ENCODE results near the gene EXOC3L4. TPM values are rescaled to one million over a fixed set of nuclear protein-coding genes. Genes with fewer than 3 reads are reported as not detected.
A peak's percentile ranks its signal among the peaks of the same experiment; 100 is the strongest.

Gene EXOC3L4
- total RNA-seq, 1 donor = not detected

- TF ChIP-seq, protein P1, sequence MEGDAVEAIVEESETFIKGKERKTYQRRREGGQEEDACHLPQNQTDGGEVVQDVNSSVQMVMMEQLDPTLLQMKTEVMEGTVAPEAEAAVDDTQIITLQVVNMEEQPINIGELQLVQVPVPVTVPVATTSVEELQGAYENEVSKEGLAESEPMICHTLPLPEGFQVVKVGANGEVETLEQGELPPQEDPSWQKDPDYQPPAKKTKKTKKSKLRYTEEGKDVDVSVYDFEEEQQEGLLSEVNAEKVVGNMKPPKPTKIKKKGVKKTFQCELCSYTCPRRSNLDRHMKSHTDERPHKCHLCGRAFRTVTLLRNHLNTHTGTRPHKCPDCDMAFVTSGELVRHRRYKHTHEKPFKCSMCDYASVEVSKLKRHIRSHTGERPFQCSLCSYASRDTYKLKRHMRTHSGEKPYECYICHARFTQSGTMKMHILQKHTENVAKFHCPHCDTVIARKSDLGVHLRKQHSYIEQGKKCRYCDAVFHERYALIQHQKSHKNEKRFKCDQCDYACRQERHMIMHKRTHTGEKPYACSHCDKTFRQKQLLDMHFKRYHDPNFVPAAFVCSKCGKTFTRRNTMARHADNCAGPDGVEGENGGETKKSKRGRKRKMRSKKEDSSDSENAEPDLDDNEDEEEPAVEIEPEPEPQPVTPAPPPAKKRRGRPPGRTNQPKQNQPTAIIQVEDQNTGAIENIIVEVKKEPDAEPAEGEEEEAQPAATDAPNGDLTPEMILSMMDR (IDR thresholded peaks at IDR 0.05; ENCODE audit: insufficient read depth, low read length) = peak; percentile 53
- H3K4me3 ChIP-seq (ENCODE audit: low read depth, low read length) = peak overlapping the region; percentile 25
- peak; percentile 55 for DNase-seq (ENCODE audit: low read depth)
These were observed 9.2 kb downstream of the EXOC3L4 start for GRCh38 chr14:103103461-103104388.

- no peak overlapping the region for H3K4me3 ChIP-seq (ENCODE audit: low read depth, low read length)
- TF ChIP-seq, protein P1 (IDR thresholded peaks at IDR 0.05; ENCODE audit: insufficient read depth, low read length) = no peak
- no peak for DNase-seq (ENCODE audit: low read depth)
These were observed 9.8 kb downstream of the EXOC3L4 start for GRCh38 chr14:103104389-103104653.

DNA sequence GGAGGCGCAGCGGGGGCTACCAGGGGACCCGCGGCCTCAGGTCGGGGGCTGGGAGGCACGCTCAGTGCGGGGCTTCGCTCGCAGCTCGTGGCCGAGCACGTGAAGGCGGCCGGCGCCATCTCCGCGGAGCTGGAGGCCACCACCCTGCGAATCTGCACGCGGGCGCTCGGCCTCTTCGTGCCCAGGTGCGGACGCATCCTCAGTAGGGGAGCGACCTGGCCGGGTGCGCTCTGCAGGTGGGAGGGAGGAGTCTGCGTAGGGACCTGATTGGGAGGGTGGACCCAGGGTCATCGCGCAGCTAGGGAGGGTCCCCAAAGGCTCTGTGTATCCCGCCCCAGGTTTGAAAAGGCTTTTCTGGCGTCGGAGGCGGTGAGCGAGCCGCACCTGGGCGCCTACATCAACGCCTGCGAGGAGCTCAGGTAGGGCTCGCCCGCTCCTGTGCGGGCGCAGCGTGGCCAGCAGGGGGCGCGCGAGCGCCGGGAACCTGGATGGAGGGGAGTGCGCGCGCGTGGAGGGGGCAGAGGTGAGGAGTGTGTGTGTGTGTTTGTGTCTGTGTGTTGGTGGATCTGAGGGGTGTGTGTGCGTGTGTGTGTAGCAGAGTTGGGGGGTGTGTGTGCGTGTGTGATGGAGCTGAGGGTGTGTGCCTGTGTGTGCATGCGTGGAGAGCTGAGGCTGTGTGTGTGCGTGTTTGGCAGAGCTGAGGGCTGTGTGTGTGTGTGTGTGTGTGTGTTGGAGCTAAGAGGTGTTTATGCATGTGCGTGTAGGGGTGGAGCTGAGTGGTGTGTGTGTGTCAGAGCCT, 10.3 kb downstream of the EXOC3L4 start:
- no peak overlapping the region for H3K4me3 ChIP-seq (ENCODE audit: low read depth, low read length)
- DNase-seq (ENCODE audit: low read depth) = peak; percentile 69
- TF ChIP-seq, protein P1 (IDR thresholded peaks at IDR 0.05; ENCODE audit: insufficient read depth, low read length) = peak; percentile 80

- TF ChIP-seq, protein P1 (IDR thresholded peaks at IDR 0.05; ENCODE audit: insufficient read depth, low read length) = no peak
- no peak for DNase-seq (ENCODE audit: low read depth)
- H3K4me3 ChIP-seq (ENCODE audit: low read depth, low read length) = no peak overlapping the region
These were observed 11.1 kb downstream of the EXOC3L4 start for GRCh38 chr14:103105580-103106150.

DNA sequence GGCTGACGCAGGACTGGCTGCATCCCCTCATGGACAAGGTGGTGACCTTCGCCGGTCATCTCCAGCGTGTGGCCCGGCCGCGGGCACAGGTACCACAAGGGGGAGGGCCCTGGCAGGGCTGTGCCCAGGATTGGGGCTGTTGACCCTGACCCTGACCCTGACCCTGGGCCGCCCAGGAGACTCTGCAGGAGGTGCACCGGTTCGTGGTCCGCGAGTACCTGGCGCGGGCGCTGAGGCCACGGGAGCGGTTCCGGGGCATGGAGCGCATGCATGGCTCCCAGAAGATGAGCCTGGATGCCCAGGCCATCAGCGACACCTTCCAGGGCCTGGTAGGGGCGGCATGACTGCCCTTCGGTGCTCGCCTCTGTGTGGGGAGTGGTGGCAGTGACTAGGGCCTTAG, 12.9 kb downstream of the EXOC3L4 start:
- no peak overlapping the region for H3K4me3 ChIP-seq (ENCODE audit: low read depth, low read length)
- TF ChIP-seq, protein P1 (IDR thresholded peaks at IDR 0.05; ENCODE audit: insufficient read depth, low read length) = no peak
- DNase-seq (ENCODE audit: low read depth) = no peak

DNA sequence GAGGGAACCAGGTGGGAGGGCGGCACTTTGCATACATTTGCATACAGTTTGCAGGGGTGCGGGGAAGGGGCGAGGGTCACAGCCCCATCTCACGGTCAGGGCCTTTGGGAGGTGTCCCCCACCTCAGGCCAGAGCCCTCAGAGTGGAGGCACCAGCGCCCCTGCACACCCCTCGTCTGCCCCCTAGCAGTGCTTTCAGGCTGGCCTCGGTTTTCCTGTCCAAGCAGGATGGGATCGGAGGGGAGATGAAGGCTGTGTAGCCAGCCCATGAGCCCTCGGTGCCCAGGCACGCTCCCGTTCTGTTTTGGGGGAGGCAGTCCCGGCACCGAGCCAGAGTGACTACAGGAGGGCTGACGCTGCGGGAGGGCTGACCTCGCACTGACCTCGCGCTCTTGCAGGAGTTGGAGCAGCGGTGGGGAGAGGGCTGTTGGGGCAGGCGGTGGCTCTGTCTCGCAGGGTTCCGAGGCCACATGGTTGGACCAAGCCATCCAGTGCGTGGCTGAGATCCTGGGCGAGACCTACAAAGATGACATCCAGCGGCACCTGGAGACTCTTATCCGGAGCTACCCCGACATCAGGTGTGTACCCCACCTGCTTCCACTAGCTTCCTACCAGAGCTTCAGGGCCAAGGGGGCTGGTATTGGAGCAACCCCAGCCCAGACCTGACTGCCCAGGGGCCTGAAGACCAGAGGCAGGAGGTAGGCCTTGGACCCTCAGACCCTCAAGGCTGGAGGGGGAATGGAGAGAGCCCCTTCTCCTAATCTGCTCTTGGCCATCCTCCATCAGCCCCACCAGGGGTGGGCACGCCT, 13.6 kb downstream of the EXOC3L4 start:
- TF ChIP-seq, protein P1 (IDR thresholded peaks at IDR 0.05; ENCODE audit: insufficient read depth, low read length) = no peak
- H3K4me3 ChIP-seq (ENCODE audit: low read depth, low read length) = no peak overlapping the region
- DNase-seq (ENCODE audit: low read depth) = no peak
